DOHH2 (cell line): ENCODE data around the gene STK11.

Source experiments
- H3F3A ChIP-seq: fragments of 200-600 bp; sonication (generic), shearing (Covaris generic); 2 replicates; pipeline ENCODE4 v1.6.0; 2016; ENCODE audit warnings: antibody characterized with exemption, mild to moderate bottlenecking; ENCODE audit not compliant: control insufficient read depth, insufficient read depth
- H3K27ac ChIP-seq: fragments of 200-600 bp; sonication (generic); 2 replicates; pipeline ENCODE4 v1.5.1; 2014; ENCODE audit warnings: low read depth, mild to moderate bottlenecking, low read length, moderate library complexity
- H3K27me3 ChIP-seq: fragments of 200-600 bp; sonication (generic); 2 replicates; pipeline ENCODE4 v1.6.1; 2014; ENCODE audit warnings: mild to moderate bottlenecking, low read length, mixed read lengths; ENCODE audit not compliant: control insufficient read depth
- H3K36me3 ChIP-seq: fragments of 200-600 bp; sonication (generic); 2 replicates; pipeline ENCODE4 v1.6.1; 2014; ENCODE audit warnings: mild to moderate bottlenecking, low read length, moderate library complexity, mixed read lengths; ENCODE audit not compliant: control insufficient read depth
- H3K4me1 ChIP-seq: fragments of 200-600 bp; sonication (generic); 2 replicates; pipeline ENCODE4 v1.6.1; 2014; ENCODE audit warnings: mild to moderate bottlenecking, low read length, mixed read lengths; ENCODE audit not compliant: control insufficient read depth
- H3K4me2 ChIP-seq: fragments of 200-600 bp; sonication (generic); 2 replicates; pipeline ENCODE4 v1.6.0; 2014; ENCODE audit warnings: mild to moderate bottlenecking, low read length, moderate library complexity
- H3K4me3 ChIP-seq: fragments of 200-600 bp; sonication (generic); 2 replicates; pipeline ENCODE4 v1.5.1; 2014; ENCODE audit warnings: mild to moderate bottlenecking, low read length, mixed read lengths
- H3K79me2 ChIP-seq: fragments of 200-600 bp; sonication (generic); 2 replicates; pipeline ENCODE4 v1.6.1; 2014; ENCODE audit warnings: mild to moderate bottlenecking, low read length, mixed read lengths; ENCODE audit not compliant: control insufficient read depth
- H3K9me2 ChIP-seq: fragments of 200-600 bp; sonication (generic); replicated peaks from 2 replicates; pipeline ENCODE4 v1.6.1; 2014; ENCODE audit warnings: mild to moderate bottlenecking, low read length, mixed read lengths; ENCODE audit not compliant: control insufficient read depth
- H3K9me3 ChIP-seq: fragments of 200-600 bp; sonication (generic); 2 replicates; pipeline ENCODE4 v1.6.1; 2014; ENCODE audit warnings: antibody characterized with exemption, low read length, mixed read lengths; ENCODE audit not compliant: control insufficient read depth, insufficient read depth
- H4K20me1 ChIP-seq: fragments of 200-600 bp; sonication (generic); 2 replicates; pipeline ENCODE4 v1.6.0; 2014; ENCODE audit warnings: low read depth, mild to moderate bottlenecking, antibody characterized with exemption, low read length, moderate library complexity; ENCODE audit not compliant: control insufficient read depth, insufficient read depth
- EZH2phosphoT487 ChIP-seq: fragments of 200-600 bp; sonication (generic); IDR thresholded peaks from 2 replicates; pipeline ENCODE4 v1.6.1; 2017; ENCODE audit warnings: borderline replicate concordance, mild to moderate bottlenecking, antibody characterized with exemption, low read length, moderate library complexity, mixed read lengths
- TF ChIP-seq, protein P1 (sequence below): fragments of 200-600 bp; sonication (generic); IDR thresholded peaks from one replicate; pipeline ENCODE4 v1.5.1; 2014; ENCODE audit warnings: antibody characterized with exemption, mild to moderate bottlenecking, low read depth, low read length; ENCODE audit not compliant: poor library complexity, severe bottlenecking

Gene STK11

DNA sequence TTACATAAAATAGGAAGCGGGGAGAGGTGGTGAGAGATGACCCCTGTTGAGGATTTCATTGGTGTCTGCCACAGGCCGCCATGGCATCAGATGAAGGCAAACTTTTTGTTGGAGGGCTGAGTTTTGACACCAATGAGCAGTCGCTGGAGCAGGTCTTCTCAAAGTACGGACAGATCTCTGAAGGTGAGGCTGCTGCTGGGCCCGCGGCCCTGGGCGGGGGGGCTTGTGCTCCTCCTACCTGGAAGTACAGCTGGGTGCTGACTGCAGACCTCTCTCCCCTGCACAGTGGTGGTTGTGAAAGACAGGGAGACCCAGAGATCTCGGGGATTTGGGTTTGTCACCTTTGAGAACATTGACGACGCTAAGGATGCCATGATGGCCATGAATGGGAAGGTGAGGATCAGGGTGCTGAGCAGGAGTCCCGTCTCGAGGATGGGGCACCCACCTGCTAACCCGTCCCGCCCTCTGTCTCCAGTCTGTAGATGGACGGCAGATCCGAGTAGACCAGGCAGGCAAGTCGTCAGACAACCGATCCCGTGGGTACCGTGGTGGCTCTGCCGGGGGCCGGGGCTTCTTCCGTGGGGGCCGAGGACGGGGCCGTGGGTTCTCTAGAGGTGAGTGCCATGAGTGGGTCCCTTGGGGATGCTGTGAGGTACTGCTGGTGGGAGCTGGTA, 65.4 kb downstream of the STK11 start:
- peak overlapping the region; percentile 77; the same call in 1 of the 2 replicates for H3K27ac ChIP-seq

DNA sequence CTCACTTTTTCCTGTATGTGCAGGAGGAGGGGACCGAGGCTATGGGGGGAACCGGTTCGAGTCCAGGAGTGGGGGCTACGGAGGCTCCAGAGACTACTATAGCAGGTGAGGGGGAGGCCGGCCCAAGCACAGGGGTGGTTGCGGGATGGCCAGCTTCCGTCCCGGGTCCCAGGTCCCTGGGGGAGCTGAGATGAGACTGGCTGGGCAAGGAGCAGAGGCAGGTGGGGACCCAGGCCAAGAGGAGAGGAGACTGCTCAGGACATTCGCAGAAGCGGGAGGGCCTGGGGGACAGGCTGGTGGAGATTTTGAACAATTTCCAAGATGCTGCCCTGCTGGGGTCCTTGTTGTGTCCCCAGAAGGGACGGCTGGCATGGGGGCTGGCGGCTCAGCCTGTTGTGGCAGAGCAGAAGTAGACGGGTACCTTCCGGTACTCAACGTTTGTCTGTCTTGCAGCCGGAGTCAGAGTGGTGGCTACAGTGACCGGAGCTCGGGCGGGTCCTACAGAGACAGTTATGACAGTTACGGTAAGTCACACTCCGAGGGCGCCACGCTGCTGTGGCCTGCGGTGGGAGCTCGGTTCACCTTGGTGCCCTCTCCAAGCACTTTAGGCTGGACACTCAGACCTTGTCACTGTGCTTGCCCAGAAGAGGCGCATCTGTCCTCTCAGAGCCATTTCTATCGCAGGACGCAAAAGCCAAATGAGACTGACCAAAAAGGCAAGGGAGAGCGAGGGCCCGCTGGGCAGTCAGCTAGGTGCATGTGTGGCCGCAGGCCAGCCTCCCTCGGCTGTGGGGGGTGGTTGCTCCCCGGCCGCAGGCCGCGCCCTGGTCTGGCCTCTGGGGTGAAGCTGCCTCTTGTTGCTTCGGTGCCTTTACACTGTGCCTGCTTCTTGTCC, 66.2 kb downstream of the STK11 start:
- peaks cover 76% of the 10 kb centered on the region for H3K4me1 ChIP-seq
- no peaks in the 10 kb centered on the region for H3K9me3 ChIP-seq
- H3K4me2 ChIP-seq: peak overlapping the region; percentile 99
- no peaks in the 10 kb centered on the region for H3K9me2 ChIP-seq
- peaks cover 66% of the 10 kb centered on the region for H3K36me3 ChIP-seq
- peaks cover 70% of the 10 kb centered on the region for H3K79me2 ChIP-seq
- H3K27ac ChIP-seq: no peak overlapping the region
- H3F3A ChIP-seq: peaks cover 52% of the 10 kb centered on the region
- TF ChIP-seq EZH2phosphoT487: no peak
- TF ChIP-seq, protein P1, sequence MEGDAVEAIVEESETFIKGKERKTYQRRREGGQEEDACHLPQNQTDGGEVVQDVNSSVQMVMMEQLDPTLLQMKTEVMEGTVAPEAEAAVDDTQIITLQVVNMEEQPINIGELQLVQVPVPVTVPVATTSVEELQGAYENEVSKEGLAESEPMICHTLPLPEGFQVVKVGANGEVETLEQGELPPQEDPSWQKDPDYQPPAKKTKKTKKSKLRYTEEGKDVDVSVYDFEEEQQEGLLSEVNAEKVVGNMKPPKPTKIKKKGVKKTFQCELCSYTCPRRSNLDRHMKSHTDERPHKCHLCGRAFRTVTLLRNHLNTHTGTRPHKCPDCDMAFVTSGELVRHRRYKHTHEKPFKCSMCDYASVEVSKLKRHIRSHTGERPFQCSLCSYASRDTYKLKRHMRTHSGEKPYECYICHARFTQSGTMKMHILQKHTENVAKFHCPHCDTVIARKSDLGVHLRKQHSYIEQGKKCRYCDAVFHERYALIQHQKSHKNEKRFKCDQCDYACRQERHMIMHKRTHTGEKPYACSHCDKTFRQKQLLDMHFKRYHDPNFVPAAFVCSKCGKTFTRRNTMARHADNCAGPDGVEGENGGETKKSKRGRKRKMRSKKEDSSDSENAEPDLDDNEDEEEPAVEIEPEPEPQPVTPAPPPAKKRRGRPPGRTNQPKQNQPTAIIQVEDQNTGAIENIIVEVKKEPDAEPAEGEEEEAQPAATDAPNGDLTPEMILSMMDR: no peak
- no peaks in the 10 kb centered on the region; the same call in 1 of the 2 replicates for H3K27me3 ChIP-seq
- peaks cover 19% of the 10 kb centered on the region for H4K20me1 ChIP-seq
- no peak overlapping the region for H3K4me3 ChIP-seq

More for the DNA sequence above, 65.4 kb downstream of the STK11 start:
- no peaks in the 10 kb centered on the region for H3K9me3 ChIP-seq
- H3K4me1 ChIP-seq: peaks cover 76% of the 10 kb centered on the region
- H3K9me2 ChIP-seq: no peaks in the 10 kb centered on the region
- H3K4me3 ChIP-seq: peak overlapping the region; percentile 97
- peaks cover 19% of the 10 kb centered on the region for H4K20me1 ChIP-seq
- H3K4me2 ChIP-seq: peak overlapping the region; percentile 99
- H3K79me2 ChIP-seq: peaks cover 62% of the 10 kb centered on the region
- peaks cover 53% of the 10 kb centered on the region for H3F3A ChIP-seq
- H3K36me3 ChIP-seq: peaks cover 58% of the 10 kb centered on the region
- TF ChIP-seq, protein P1: no peak
- TF ChIP-seq EZH2phosphoT487: no peak
- no peaks in the 10 kb centered on the region; the same call in 1 of the 2 replicates for H3K27me3 ChIP-seq

DNA sequence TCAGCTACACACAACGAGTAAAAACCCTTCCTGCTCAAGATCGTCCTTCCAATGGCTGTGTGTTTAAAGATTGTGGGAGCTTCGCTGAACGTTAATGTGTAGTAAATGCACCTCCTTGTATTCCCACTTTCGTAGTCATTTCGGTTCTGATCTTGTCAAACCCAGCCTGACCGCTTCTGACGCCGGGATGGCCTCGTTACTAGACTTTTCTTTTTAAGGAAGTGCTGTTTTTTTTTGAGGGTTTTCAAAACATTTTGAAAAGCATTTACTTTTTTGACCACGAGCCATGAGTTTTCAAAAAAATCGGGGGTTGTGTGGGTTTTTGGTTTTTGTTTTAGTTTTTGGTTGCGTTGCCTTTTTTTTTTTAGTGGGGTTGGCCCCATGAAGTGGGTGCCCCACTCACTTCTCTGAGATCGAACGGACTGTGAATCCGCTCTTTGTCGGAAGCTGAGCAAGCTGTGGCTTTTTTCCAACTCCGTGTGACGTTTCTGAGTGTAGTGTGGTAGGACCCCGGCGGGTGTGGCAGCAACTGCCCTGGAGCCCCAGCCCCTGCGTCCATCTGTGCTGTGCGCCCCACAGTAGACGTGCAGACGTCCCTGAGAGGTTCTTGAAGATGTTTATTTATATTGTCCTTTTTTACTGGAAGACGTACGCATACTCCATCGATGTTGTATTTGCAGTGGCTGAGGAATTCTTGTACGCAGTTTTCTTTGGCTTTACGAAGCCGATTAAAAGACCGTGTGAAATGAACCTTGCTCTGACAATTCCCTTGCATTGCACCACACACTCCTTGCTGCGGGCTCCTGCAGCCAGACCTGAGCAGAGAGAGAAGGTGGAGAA, 67.1 kb downstream of the STK11 start:
- Histone ChIP-seq H4K20me1 (peaks cover 19% of the 10 kb centered on the region), H3K4me1 (peaks cover 70% of the 10 kb centered on the region), H3K9me3 (no peaks in the 10 kb centered on the region), H3K9me2 (no peaks in the 10 kb centered on the region), H3K79me2 (peaks cover 75% of the 10 kb centered on the region), H3K27ac (no peak overlapping the region), H3K4me3 (no peak overlapping the region), H3K27me3 (no peaks in the 10 kb centered on the region; the same call in 1 of the 2 replicates), H3K4me2 (peak overlapping the region; percentile 96; the same call in 1 of the 2 replicates), H3K36me3 (peaks cover 74% of the 10 kb centered on the region), H3F3A (peaks cover 52% of the 10 kb centered on the region)
- TF ChIP-seq EZH2phosphoT487: no peak
- TF ChIP-seq, protein P1: no peak
